Stimulated activated CD4-positive, alpha-beta T cell treated with anti-CD3 and anti-CD28 coated beads, Interleukin-15, amount 100 ng/mL, for 1 hour (primary cell): ENCODE measurements around the gene KRTAP10-9.
"Not testable (repeated sequence)": the region's sequence is repeated elsewhere in the genome, so short reads cannot be mapped to it uniquely, and the experiment has no call there.

Experiments
- DNase-seq, 2 donors: peaks; one replicate each; pipeline ENCODE4 v3.0.0-alpha.2; 2020; ENCODE audit warnings: low read depth in 1 of 2, low spot score in 1 of 2

The KRTAP10-9 gene

GRCh38 chr21:44614161-44614631, 12.7 kb upstream of the KRTAP10-9 start:
- DNase-seq, result no peak

- DNase-seq, result peak in 1 of 2 donors; percentile 0
Measured at GRCh38 chr21:44614961-44615391, 11.9 kb upstream of the KRTAP10-9 start.

- no peak for DNase-seq
Measured at GRCh38 chr21:44615466-44615865, 11.4 kb upstream of the KRTAP10-9 start.

- DNase-seq, result no peak
Measured at GRCh38 chr21:44615911-44616590, 10.8 kb upstream of the KRTAP10-9 start.

GRCh38 chr21:44616591-44616926, 10.3 kb upstream of the KRTAP10-9 start:
- no peak for DNase-seq

- no peak for DNase-seq
Measured at GRCh38 chr21:44617071-44617501, 9.8 kb upstream of the KRTAP10-9 start.

- DNase-seq, result no peak
Measured at GRCh38 chr21:44618504-44618903, 8.4 kb upstream of the KRTAP10-9 start.

- DNase-seq, result peak; percentile 26 to 34
Measured at GRCh38 chr21:44618909-44619308, 8.0 kb upstream of the KRTAP10-9 start.

GRCh38 chr21:44619886-44620285, 7.0 kb upstream of the KRTAP10-9 start:
- no peak for DNase-seq

GRCh38 chr21:44623575-44623974, 3.3 kb upstream of the KRTAP10-9 start:
- no peak for DNase-seq

- DNase-seq, result no peak
Measured at GRCh38 chr21:44625756-44626155, 1.1 kb upstream of the KRTAP10-9 start.

- no peak for DNase-seq
Measured at GRCh38 chr21:44626262-44626661, 631 bp upstream of the KRTAP10-9 start.

GRCh38 chr21:44627181-44627822, 409 bp downstream of the KRTAP10-9 start:
- DNase-seq, result not testable (repeated sequence)

GRCh38 chr21:44627831-44628233, 939 bp downstream of the KRTAP10-9 start:
- not testable (repeated sequence) for DNase-seq

- DNase-seq, result no peak
Measured at GRCh38 chr21:44628707-44629391, 2.0 kb downstream of the KRTAP10-9 start.

- DNase-seq, result no peak
Measured at GRCh38 chr21:44630440-44630839, 3.5 kb downstream of the KRTAP10-9 start.

GRCh38 chr21:44632067-44632466, 5.2 kb downstream of the KRTAP10-9 start:
- no peak for DNase-seq

GRCh38 chr21:44636209-44637017, 9.5 kb downstream of the KRTAP10-9 start:
- DNase-seq, result no peak

GRCh38 chr21:44637018-44637850, 10.3 kb downstream of the KRTAP10-9 start, which contains the start of gene KRTAP10-10:
Gene KRTAP10-10, plus strand, starts transcription at chr21:44637356. Its CDS starts 62 bp downstream, at chr21:44637418.
- DNase-seq, result no peak

GRCh38 chr21:44637851-44638348, 11.0 kb downstream of the KRTAP10-9 start:
- not testable (repeated sequence) for DNase-seq
